ENCODE data around the gene ENKUR. TPM values are rescaled to one million over a fixed set of nuclear protein-coding genes. Genes with fewer than 3 reads are reported as not detected.

The ENKUR gene
- total RNA-seq, 2 donors from 2014 or later, result not detected

GRCh38 chr10:24938076-24938475 lies 77.9 kb downstream of the ENKUR start:
- ATAC-seq (no peak), DNase-seq (no peak)
- TF ChIP-seq POLR2A (IDR thresholded peaks at IDR 0.05) (no peak), CTCF (IDR thresholded peaks at IDR 0.05) (no peak)
- intact Hi-C loops (cut with DNase I), result no loop called here
- H3K9me3 ChIP-seq, result no peaks in the 10 kb centered on the region
- H3K4me3 ChIP-seq, result no peak overlapping the region
- no peaks in the 10 kb centered on the region for H3K27me3 ChIP-seq
- H3K4me1 ChIP-seq, result no peaks in the 10 kb centered on the region
- no peaks in the 10 kb centered on the region for H3K36me3 ChIP-seq (replicated peaks in 1 of 2; ENCODE audit: insufficient read depth in 1 of 2, low read depth in 2 of 2)
- H3K27ac ChIP-seq, result no peak overlapping the region
- WGBS, 2 donors, result 94 to 95% methylated on average over 5 of the region's 5 CpGs

DNA sequence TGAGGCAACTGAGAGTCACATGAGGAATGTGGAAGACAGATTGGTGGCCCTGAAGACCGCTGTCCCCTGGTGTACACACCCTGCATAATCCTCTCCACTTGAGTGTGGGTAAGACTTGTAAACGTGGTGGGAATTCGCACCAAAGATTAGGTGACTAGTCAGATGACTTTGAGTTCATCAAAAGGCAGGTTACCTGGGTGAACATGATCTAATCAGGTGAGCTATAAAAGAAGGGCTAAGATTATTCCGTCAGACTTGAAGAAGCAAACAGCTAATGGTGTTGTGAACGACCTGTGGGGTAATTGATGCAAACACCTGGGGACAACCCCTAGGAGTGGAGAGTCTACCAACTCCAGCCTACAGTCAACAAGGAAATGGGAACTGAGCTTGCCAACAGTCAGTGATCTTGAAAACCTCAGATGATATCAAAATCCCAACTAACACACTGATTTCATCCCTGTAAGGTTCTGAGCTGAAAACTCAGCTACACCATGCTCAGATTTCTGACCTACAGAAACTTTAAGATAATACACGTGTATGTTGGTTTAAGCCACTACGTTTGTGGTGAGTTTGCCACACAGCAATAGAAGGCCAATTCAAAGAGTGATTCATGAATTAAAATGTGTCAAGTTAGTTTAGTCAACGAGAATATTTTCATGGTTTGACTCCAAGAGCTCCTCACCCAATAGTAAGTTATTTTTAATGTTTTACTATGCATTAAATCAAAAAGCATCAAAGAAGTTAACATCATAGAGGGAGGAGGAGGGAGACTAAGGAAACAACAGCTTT lies 80.3 kb downstream of the ENKUR start:
- intact Hi-C loops (cut with DNase I), result no loop called here
- Histone ChIP-seq H3K9me3 (no peaks in the 10 kb centered on the region), H3K27me3 (no peaks in the 10 kb centered on the region), H3K36me3 (replicated peaks in 1 of 2; ENCODE audit: insufficient read depth in 1 of 2, low read depth in 2 of 2) (no peaks in the 10 kb centered on the region), H3K27ac (no peak overlapping the region), H3K4me1 (no peaks in the 10 kb centered on the region), H3K4me3 (no peak overlapping the region)
- no peak for TF ChIP-seq CTCF (IDR thresholded peaks at IDR 0.05)
- ATAC-seq, result no peak
- 72 to 74% methylated on average over 8 of the region's 8 CpGs for WGBS, 2 donors
- DNase-seq, result no peak

Small RNAs within 50 kb of the gene (small RNA-seq; reads per million reads assigned to genes)
- gene AL512598.1, result not detected

Other genes starting within 250 kb of the ENKUR start
- gene PRTFDC1, start 63.6 kb downstream of the ENKUR start, total RNA-seq, result 10 to 100 TPM in 1 of 2 donors, 1 to 10 TPM in 1; 6.5 to 14.2 TPM
- 1 to 10 TPM in 1 of 2 donors, under 1 TPM in 1; under 0.01 to 4.9 TPM for gene THNSL1, start 454 bp upstream of the ENKUR start, total RNA-seq
- gene GPR158, start 158.8 kb upstream of the ENKUR start, total RNA-seq, result under 1 TPM in 1 of 2 donors, not detected in 1; 0.52 TPM